Pancreas (tissue), 10 donors: ENCODE measurements around the gene PRAC2. TPM values are rescaled to one million over a fixed set of nuclear protein-coding genes. Genes with fewer than 3 reads are reported as not detected.

ENCODE experiments used
- ATAC-seq, 4 donors: fragments of 200-7000 bp; cut with Tn5 transposase; one replicate each; pipeline versions ENCODE4 v1.8.0 to v1.9.1; 2020; ENCODE audit warnings: mild to moderate bottlenecking in 4 of 4, moderate library complexity in 4 of 4
- DNase-seq, 6 donors: peaks; one replicate each; pipeline ENCODE4 v3.0.0-alpha.2; 2020
- FAIRE-seq: peaks from 2 replicates; lab custom pipeline; 2012; peaks lifted over from hg19 to GRCh38; lab: Jason Lieb, UNC
- H3K27ac ChIP-seq, 4 donors: fragments of 200-600 bp; sonication (generic); 1 replicate in 3 of 4; 2 replicates in 1 of 4; pipeline versions ENCODE4 v1.5.0 to v1.8.0; 2020
- H3K27me3 ChIP-seq, 4 donors: fragments of 200-600 bp; one replicate each; pipeline ENCODE4 v1.8.0; 2021
- H3K36me3 ChIP-seq, 3 donors: fragments of 200-600 bp; sonication (generic) in 1 of 3; one replicate each; pipeline versions ENCODE4 v1.5.0 to v1.8.0; 2020 to 2021
- H3K4me1 ChIP-seq, 3 donors: fragments of 200-600 bp; one replicate each; pipeline ENCODE4 v1.8.0; 2021
- H3K4me3 ChIP-seq, 4 donors: fragments of 200-600 bp; sonication (generic) in 2 of 4; one replicate each; pipeline versions ENCODE4 v1.5.0 to v1.8.0; 2020 to 2021
- H3K9me3 ChIP-seq, 4 donors: fragments of 200-600 bp; one replicate each; pipeline ENCODE4 v1.8.0; 2021
- CTCF ChIP-seq, 4 donors: fragments of 200-600 bp; sonication (generic) in 3 of 4; IDR thresholded peaks; one replicate each; pipeline versions ENCODE4 v1.5.0 to v1.8.0; 2021; ENCODE audit warnings: antibody characterized with exemption in 4 of 4
- WGBS, 2 donors: extraction: QIAGEN DNeasy Blood & Tissue Kit; methylation state at CpG; one replicate each; pipeline ENCODE4 v1.1.7; 2013; 5-methylcytosine and 5-hydroxymethylcytosine counted together
- intact Hi-C, 3 donors: fragments of 100-400 bp; cut with DNase I; formaldehyde crosslinking; loops; one replicate each; pipeline versions ENCODE4 v1.11.1 to v1.14.2; 2022
- polyA plus RNA-seq, 2 donors: library from polyadenylated mRNA; stranded (reverse); fragments of 200-250 nt; gene quantifications; one replicate each; pipeline ENCODE4 v1.2.3, GENCODE V29; 2013
- total RNA-seq, 6 donors: library from RNA; stranded (reverse); fragmentation: NEBNext Ultra II Directional in 4 of 6; extraction: Animal tissue kit (Norgen Biotek cat#: 25700) in 4 of 6; gene quantifications; one replicate each; pipeline versions ENCODE4 v1.2.1 to v1.2.4, GENCODE V29; 2021 to 2023
- donor health status: healthy with polysubstance abuse.
- donor health status: DM: no; HTN: no; CAD: no; lungs with moderate emphysema.
- donor health status: DM: no; HTN: no; CAD: no.
- donor health status: control.
- donor health status: control.
- donor health status: Bipolar disorder and iron deficiency.
- donor health status: DM: yes; HTN: yes; CAD: no.
- donor health status: DM: no; HTN: no; CAD: no.
- donor health status: DM: no; HTN: no; CAD: no.
- donor health status: DM: yes; HTN: yes; CAD: no.

Gene PRAC2
- total and polyA plus RNA-seq, 8 donors, result not detected

- Histone ChIP-seq H3K36me3 (no peaks in the 10 kb centered on the region), H3K27ac (no peak overlapping the region), H3K4me3 (no peak overlapping the region), H3K9me3 (no peaks in the 10 kb centered on the region), H3K4me1 (no peaks in the 10 kb centered on the region), H3K27me3 (peaks cover 6 to 59% (median 17%) of the 10 kb centered on the region in 4 donors)
- intact Hi-C loops, result no loop called here
- ATAC-seq (no peak), FAIRE-seq (no peak), DNase-seq (no peak)
- 6 to 7% methylated on average over 14 of the region's 14 CpGs for WGBS, 2 donors
- TF ChIP-seq CTCF (IDR thresholded peaks at IDR 0.05), result no peak
These were observed 11.5 kb downstream of the PRAC2 start for GRCh38 chr17:48734333-48735061.

- FAIRE-seq (no peak), ATAC-seq (no peak), DNase-seq (no peak)
- H3K4me1 ChIP-seq, result no peaks in the 10 kb centered on the region
- WGBS, 2 donors, result 6 to 7% methylated on average over 7 of the region's 7 CpGs
- H3K27me3 ChIP-seq, result peaks cover 5 to 59% (median 17%) of the 10 kb centered on the region in 4 donors
- no peak for TF ChIP-seq CTCF (IDR thresholded peaks at IDR 0.05)
- no peak overlapping the region for H3K27ac ChIP-seq
- H3K36me3 ChIP-seq, result no peaks in the 10 kb centered on the region
- no peaks in the 10 kb centered on the region for H3K9me3 ChIP-seq
- no peak overlapping the region for H3K4me3 ChIP-seq
- intact Hi-C loops, result no loop called here
These were observed 12.0 kb downstream of the PRAC2 start for GRCh38 chr17:48735062-48735351.

GRCh38 chr17:48737330-48738043, 14.5 kb downstream of the PRAC2 start:
- no peak overlapping the region for H3K27ac ChIP-seq
- H3K36me3 ChIP-seq, result no peaks in the 10 kb centered on the region
- intact Hi-C loops, result no loop called here
- no peaks in the 10 kb centered on the region for H3K9me3 ChIP-seq
- TF ChIP-seq CTCF (IDR thresholded peaks at IDR 0.05), result no peak
- no peaks in the 10 kb centered on the region for H3K4me1 ChIP-seq
- H3K4me3 ChIP-seq, result no peak overlapping the region
- 45 to 61% methylated on average over 4 of the region's 4 CpGs for WGBS, 2 donors
- ATAC-seq (no peak), DNase-seq (no peak), FAIRE-seq (no peak)
- H3K27me3 ChIP-seq, result peaks cover 6 to 65% (median 22%) of the 10 kb centered on the region in 4 donors

GRCh38 chr17:48738424-48738802, 15.4 kb downstream of the PRAC2 start:
- Histone ChIP-seq H3K27ac (no peak overlapping the region), H3K27me3 (peaks cover 6 to 66% (median 19%) of the 10 kb centered on the region in 4 donors), H3K4me3 (no peak overlapping the region), H3K36me3 (no peaks in the 10 kb centered on the region), H3K4me1 (no peaks in the 10 kb centered on the region), H3K9me3 (no peaks in the 10 kb centered on the region)
- DNase-seq (no peak), ATAC-seq (no peak), FAIRE-seq (no peak)
- no peak for TF ChIP-seq CTCF (IDR thresholded peaks at IDR 0.05)
- WGBS, 2 donors, result 6 to 7% methylated on average over 11 of the region's 11 CpGs
- intact Hi-C loops, result no loop called here
